NT2/D1 (cell line): Measurements from ENCODE around the gene RAB3GAP1.

Source experiments
- SUZ12 ChIP-seq: IDR thresholded peaks from 2 replicates; pipeline ENCODE4 v1.6.1; 2011; ENCODE audit not compliant: insufficient read length, insufficient read depth; ENCODE audit errors: extremely low read depth
- YY1 ChIP-seq: IDR thresholded peaks from 2 replicates; pipeline ENCODE4 v1.6.1; 2011; ENCODE audit not compliant: insufficient read length, insufficient read depth
- ZNF274 ChIP-seq: IDR thresholded peaks from 2 replicates; pipeline ENCODE4 v1.6.1; 2011; ENCODE audit warnings: mild to moderate bottlenecking, low read depth, low read length

- TF ChIP-seq YY1, result no peak
- TF ChIP-seq ZNF274, result no peak
- no peak for TF ChIP-seq SUZ12
These were observed 20.3 kb downstream of the RAB3GAP1 start for GRCh38 chr2:135072125-135072997.
